Hepatocyte (in vitro differentiated cells): ENCODE results near the gene PRKCZ. TPM values are rescaled to one million over a fixed set of nuclear protein-coding genes. Genes with fewer than 3 reads are reported as not detected.

Source experiments
- DNase-seq: peaks from one replicate; pipeline ENCODE4 v3.0.0-alpha.2; 2016; ENCODE audit warnings: low spot score
- H2AFZ ChIP-seq: fragments of 200-600 bp; sonication (generic); 2 replicates; pipeline ENCODE4 v1.6.0; 2016; ENCODE audit warnings: antibody characterized with exemption, mild to moderate bottlenecking
- H3K27ac ChIP-seq: fragments of 200-600 bp; sonication (generic); 2 replicates; pipeline ENCODE4 v1.5.1; 2016; ENCODE audit warnings: mild to moderate bottlenecking
- H3K27me3 ChIP-seq: fragments of 200-600 bp; sonication (generic); 2 replicates; pipeline ENCODE4 v1.6.1; 2016
- H3K36me3 ChIP-seq: fragments of 200-600 bp; sonication (generic); replicated peaks from 2 replicates; pipeline ENCODE4 v1.5.1; 2016; ENCODE audit warnings: low read depth; ENCODE audit not compliant: insufficient read depth
- H3K4me1 ChIP-seq: fragments of 200-600 bp; sonication (generic); 2 replicates; pipeline ENCODE4 v1.5.1; 2016; ENCODE audit warnings: mild to moderate bottlenecking, moderate library complexity; ENCODE audit not compliant: insufficient read depth
- H3K4me2 ChIP-seq: fragments of 200-600 bp; sonication (generic); 2 replicates; pipeline ENCODE4 v1.6.0; 2016
- H3K4me3 ChIP-seq: fragments of 200-600 bp; sonication (generic); 2 replicates; pipeline ENCODE4 v1.5.1; 2016; ENCODE audit warnings: mild to moderate bottlenecking
- H3K79me2 ChIP-seq: fragments of 200-600 bp; sonication (generic); 2 replicates; pipeline ENCODE4 v1.6.0; 2017; ENCODE audit warnings: mild to moderate bottlenecking
- H3K9me2 ChIP-seq: fragments of 200-600 bp; sonication (generic); replicated peaks from 2 replicates; pipeline ENCODE4 v1.6.0; 2017; ENCODE audit warnings: mild to moderate bottlenecking; ENCODE audit not compliant: insufficient read depth
- H3K9me3 ChIP-seq: fragments of 200-600 bp; sonication (generic); 2 replicates; pipeline ENCODE4 v1.5.1; 2016; ENCODE audit warnings: low read depth, mild to moderate bottlenecking
- H4K20me1 ChIP-seq: fragments of 200-600 bp; sonication (generic); 2 replicates; pipeline ENCODE4 v1.6.0; 2016; ENCODE audit warnings: mild to moderate bottlenecking; ENCODE audit not compliant: insufficient read depth, poor library complexity, severe bottlenecking
- EZH2 ChIP-seq: fragments of 200-600 bp; sonication (generic); IDR thresholded peaks from 2 replicates; pipeline ENCODE4 v1.6.1; 2016; ENCODE audit warnings: antibody characterized with exemption, mild to moderate bottlenecking, borderline replicate concordance
- EZH2phosphoT487 ChIP-seq: fragments of 200-600 bp; sonication (generic); IDR thresholded peaks from one replicate; pipeline ENCODE4 v1.6.1; 2018; ENCODE audit warnings: antibody characterized with exemption, mild to moderate bottlenecking, low read depth, moderate library complexity; ENCODE audit not compliant: unreplicated experiment, severe bottlenecking
- WGBS: methylation state at CpG from one replicate; pipeline ENCODE4 v1.1.6; 2016; ENCODE audit warnings: low lambda C conversion rate; ENCODE audit errors: missing lambda C conversion rate; 5-methylcytosine and 5-hydroxymethylcytosine counted together
- polyA plus RNA-seq: library from polyadenylated mRNA; unstranded; fragments of >200 nt; fragmentation: Nextera tagmentation; extraction: Ambion mirVana; gene quantifications from 2 replicates; pipeline ENCODE4 v1.2.1, GENCODE V29; 2016
- total RNA-seq: library from RNA; depleted of rRNA; stranded (reverse); fragments of >200 nt; gene quantifications from 2 replicates; pipeline ENCODE4 v1.2.3, GENCODE V29; 2014
- TF ChIP-seq, protein P1 (sequence below): fragments of 200-600 bp; sonication (generic); IDR thresholded peaks from 2 replicates; pipeline ENCODE4 v1.5.1; 2016; ENCODE audit warnings: antibody characterized with exemption, mild to moderate bottlenecking; ENCODE audit not compliant: poor library complexity

PRKCZ gene
- total and polyA plus RNA-seq, 2 experiments from 2014 or later: 41.0 to 52.3 TPM

DNA sequence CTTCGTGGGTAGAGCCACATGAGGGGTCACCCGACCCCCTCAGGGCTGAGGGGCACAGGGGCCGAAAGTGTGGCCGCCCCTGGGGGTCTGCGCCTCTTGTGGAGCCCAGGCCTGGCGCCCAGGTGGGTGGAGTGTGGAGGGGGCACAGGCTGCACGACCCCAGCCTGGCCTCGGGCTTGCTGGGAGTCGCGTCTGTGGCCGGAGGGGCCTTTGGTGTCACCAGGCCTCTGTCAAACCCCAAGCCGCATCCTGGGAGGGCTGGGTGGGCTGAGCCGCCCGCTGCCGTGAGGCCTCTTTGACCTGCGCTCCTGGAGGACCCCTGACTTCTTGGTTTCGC is 83.6 kb downstream of the PRKCZ start:
- no peak for DNase-seq
- Histone ChIP-seq H3K27me3 (no peaks in the 10 kb centered on the region), H3K79me2 (peaks cover 19% of the 10 kb centered on the region), H3K27ac (peak overlapping the region; percentile 100), H3K9me2 (no peaks in the 10 kb centered on the region), H2AFZ (no peak overlapping the region), H3K4me1 (peaks cover 57% of the 10 kb centered on the region), H4K20me1 (no peaks in the 10 kb centered on the region), H3K4me3 (no peak overlapping the region), H3K4me2 (peak overlapping the region; percentile 81), H3K9me3 (no peaks in the 10 kb centered on the region), H3K36me3 (no peaks in the 10 kb centered on the region)
- 84% methylated on average over 15 of the region's 17 CpGs for WGBS
- TF ChIP-seq EZH2phosphoT487 (no peak), EZH2 (no peak)
- TF ChIP-seq, protein P1, sequence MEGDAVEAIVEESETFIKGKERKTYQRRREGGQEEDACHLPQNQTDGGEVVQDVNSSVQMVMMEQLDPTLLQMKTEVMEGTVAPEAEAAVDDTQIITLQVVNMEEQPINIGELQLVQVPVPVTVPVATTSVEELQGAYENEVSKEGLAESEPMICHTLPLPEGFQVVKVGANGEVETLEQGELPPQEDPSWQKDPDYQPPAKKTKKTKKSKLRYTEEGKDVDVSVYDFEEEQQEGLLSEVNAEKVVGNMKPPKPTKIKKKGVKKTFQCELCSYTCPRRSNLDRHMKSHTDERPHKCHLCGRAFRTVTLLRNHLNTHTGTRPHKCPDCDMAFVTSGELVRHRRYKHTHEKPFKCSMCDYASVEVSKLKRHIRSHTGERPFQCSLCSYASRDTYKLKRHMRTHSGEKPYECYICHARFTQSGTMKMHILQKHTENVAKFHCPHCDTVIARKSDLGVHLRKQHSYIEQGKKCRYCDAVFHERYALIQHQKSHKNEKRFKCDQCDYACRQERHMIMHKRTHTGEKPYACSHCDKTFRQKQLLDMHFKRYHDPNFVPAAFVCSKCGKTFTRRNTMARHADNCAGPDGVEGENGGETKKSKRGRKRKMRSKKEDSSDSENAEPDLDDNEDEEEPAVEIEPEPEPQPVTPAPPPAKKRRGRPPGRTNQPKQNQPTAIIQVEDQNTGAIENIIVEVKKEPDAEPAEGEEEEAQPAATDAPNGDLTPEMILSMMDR: no peak

DNA sequence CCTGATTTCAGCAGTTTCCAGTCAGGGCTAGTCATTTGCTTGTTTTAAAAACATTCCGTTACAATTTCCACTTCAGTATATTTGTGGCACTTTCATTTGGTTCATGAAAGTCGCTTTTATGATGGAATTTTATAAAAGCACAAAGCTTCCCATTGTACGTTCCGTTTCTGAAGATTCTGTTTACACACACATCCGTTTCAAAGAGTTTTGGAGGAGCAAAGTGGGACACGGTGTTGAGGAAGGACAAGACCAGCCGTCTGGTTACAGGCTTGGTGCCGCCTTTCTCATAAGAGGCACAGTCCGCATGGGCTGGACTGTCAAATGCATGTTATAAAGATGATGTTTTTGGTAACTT is 84.0 kb downstream of the PRKCZ start:
- no peak for TF ChIP-seq EZH2phosphoT487
- TF ChIP-seq, protein P1: no peak
- no peak for TF ChIP-seq EZH2

DNA sequence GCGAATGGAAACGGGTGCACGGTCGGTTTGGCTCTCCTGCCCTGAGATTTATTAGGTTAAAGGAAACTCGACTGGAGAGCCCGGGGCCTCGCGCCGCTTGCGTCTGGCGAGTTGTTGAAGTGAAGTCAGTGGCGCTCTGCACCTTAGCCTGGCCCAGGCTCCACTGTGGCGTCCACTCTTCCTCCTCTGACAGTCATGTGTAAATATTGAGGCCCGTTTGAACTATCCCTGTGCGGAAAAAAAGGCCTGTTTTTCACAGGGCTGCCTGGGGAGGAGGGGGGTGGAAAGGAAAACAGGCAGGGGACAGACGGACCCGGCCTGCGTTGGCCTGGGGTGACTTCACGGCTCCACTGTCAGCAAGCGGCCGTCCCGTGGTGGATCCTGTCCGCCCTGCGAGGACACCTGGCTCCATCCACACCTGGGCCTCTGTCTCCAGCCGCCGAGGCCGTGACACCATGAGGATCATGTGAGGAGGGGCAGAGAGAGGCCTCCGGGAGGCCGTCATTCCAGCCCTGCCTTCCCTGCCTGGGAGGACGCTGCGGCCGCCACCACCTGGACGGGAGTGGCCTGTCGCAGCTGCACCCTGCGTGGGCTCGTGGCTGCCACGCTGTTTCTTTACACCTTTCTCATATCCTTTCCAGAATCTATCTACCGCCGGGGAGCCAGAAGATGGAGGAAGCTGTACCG is 84.6 kb downstream of the PRKCZ start:
- Histone ChIP-seq H3K79me2 (peaks cover 24% of the 10 kb centered on the region), H3K27ac (peak overlapping the region; percentile 100), H4K20me1 (no peaks in the 10 kb centered on the region), H3K4me2 (peak overlapping the region; percentile 81), H3K9me3 (no peaks in the 10 kb centered on the region), H3K4me3 (no peak overlapping the region), H2AFZ (no peak overlapping the region), H3K36me3 (no peaks in the 10 kb centered on the region), H3K27me3 (no peaks in the 10 kb centered on the region), H3K4me1 (peaks cover 58% of the 10 kb centered on the region), H3K9me2 (no peaks in the 10 kb centered on the region)
- WGBS: 68% methylated on average over 32 of the region's 40 CpGs
- peak; percentile 68 for DNase-seq
- TF ChIP-seq, protein P1: no peak
- no peak for TF ChIP-seq EZH2
- no peak for TF ChIP-seq EZH2phosphoT487

More for the DNA sequence above, 84.0 kb downstream of the PRKCZ start:
- DNase-seq: no peak
- Histone ChIP-seq H2AFZ (no peak overlapping the region), H3K9me2 (no peaks in the 10 kb centered on the region), H3K79me2 (peaks cover 19% of the 10 kb centered on the region), H3K4me2 (peak overlapping the region; percentile 81), H3K4me3 (no peak overlapping the region), H4K20me1 (no peaks in the 10 kb centered on the region), H3K9me3 (no peaks in the 10 kb centered on the region), H3K4me1 (peaks cover 58% of the 10 kb centered on the region), H3K36me3 (no peaks in the 10 kb centered on the region), H3K27ac (peak overlapping the region; percentile 100), H3K27me3 (no peaks in the 10 kb centered on the region)
- WGBS: 75% methylated on average over 9 of the region's 9 CpGs

DNA sequence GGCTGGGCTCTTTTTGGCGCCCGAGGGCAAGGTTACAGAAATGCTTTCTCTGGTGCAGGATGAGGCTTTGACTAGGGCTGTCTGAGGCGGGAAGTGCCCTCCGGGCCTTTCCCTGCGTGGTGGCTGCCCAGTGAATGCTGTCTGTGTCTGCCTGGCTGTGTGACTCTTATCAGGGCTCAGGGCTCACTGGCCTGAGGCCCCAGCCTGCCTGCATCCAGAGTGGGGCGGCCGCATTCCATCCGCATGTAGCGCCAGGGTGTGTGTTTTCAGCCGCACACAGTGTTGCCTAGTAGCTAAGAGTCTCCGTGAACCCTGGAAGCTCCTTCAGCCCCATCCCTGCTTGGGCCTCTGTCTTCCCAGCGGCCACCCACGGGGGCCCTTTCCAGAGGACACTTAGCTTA is 85.2 kb downstream of the PRKCZ start:
- H3K9me3 ChIP-seq: no peaks in the 10 kb centered on the region
- no peak overlapping the region for H3K4me3 ChIP-seq
- no peaks in the 10 kb centered on the region for H4K20me1 ChIP-seq
- no peak overlapping the region for H2AFZ ChIP-seq
- 15% methylated on average over 13 of the region's 13 CpGs for WGBS
- H3K4me2 ChIP-seq: peak overlapping the region; percentile 81
- no peaks in the 10 kb centered on the region for H3K9me2 ChIP-seq
- no peaks in the 10 kb centered on the region for H3K27me3 ChIP-seq
- H3K36me3 ChIP-seq: no peaks in the 10 kb centered on the region
- H3K4me1 ChIP-seq: peaks cover 58% of the 10 kb centered on the region
- peak; percentile 95 for DNase-seq
- H3K79me2 ChIP-seq: peaks cover 28% of the 10 kb centered on the region
- TF ChIP-seq EZH2: no peak
- TF ChIP-seq, protein P1: peak; percentile 25
- no peak for TF ChIP-seq EZH2phosphoT487
- peak overlapping the region; percentile 100 for H3K27ac ChIP-seq
